RWPE1 (cell line): ENCODE measurements around the gene APOL1.

Experiments used
- CTCF ChIA-PET: fragments of 350-600 bp; sonication (Branson Sonifier 250); formaldehyde crosslinking; extraction: SDS; loops from one replicate; lab custom pipeline; 2021; lab: Yijun Ruan, JAX
- POLR2A ChIA-PET: fragments of 400-600 bp; formaldehyde crosslinking; extraction: SDS; loops from one replicate; lab custom pipeline; 2020; ENCODE audit warnings: antibody characterized with exemption; ENCODE audit not compliant: low non-redundant PET; lab: Yijun Ruan, JAX
- DNase-seq: peaks from one replicate; pipeline ENCODE4 v3.0.0; 2012; ENCODE audit warnings: low spot score
- H3K27ac ChIP-seq: fragments of 450-650 bp; 2 replicates; pipeline ENCODE4 v1.5.1; 2017
- CTCF ChIP-seq: fragments of 450-650 bp; conservative IDR thresholded peaks from 2 replicates; pipeline ENCODE4 v1.5.1; 2017; ENCODE audit warnings: low read depth, mild to moderate bottlenecking

APOL1 gene

DNA sequence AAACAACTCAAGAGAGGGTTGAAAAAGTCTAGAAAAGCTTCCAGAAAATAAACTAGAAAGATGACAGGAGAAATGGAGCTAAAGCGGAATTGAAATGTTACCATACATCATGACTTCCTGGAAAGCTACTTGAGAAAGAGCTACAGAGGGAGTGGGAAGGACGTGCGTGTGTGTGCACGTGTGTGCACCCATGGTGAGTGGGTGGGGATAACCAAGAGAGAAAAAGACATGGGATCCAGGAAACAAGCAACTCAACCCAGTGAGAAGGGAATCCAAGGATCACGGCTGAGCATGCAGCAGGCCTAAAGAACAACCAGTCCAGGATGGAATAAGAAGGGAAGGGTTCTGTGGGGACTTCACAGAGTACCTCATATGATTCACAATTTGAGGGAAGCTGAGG is 21.6 kb downstream of the APOL1 start:
- DNase-seq, result no peak
- POLR2A ChIA-PET, result no interaction called here
- no peak overlapping the region for H3K27ac ChIP-seq
- CTCF ChIA-PET, result interaction anchor here (0.7 kb wide), 1 partner anchor 11 kb away, joined by 6 read pairs; no protein-coding TSS in a partner anchor
- no peak for TF ChIP-seq CTCF

DNA sequence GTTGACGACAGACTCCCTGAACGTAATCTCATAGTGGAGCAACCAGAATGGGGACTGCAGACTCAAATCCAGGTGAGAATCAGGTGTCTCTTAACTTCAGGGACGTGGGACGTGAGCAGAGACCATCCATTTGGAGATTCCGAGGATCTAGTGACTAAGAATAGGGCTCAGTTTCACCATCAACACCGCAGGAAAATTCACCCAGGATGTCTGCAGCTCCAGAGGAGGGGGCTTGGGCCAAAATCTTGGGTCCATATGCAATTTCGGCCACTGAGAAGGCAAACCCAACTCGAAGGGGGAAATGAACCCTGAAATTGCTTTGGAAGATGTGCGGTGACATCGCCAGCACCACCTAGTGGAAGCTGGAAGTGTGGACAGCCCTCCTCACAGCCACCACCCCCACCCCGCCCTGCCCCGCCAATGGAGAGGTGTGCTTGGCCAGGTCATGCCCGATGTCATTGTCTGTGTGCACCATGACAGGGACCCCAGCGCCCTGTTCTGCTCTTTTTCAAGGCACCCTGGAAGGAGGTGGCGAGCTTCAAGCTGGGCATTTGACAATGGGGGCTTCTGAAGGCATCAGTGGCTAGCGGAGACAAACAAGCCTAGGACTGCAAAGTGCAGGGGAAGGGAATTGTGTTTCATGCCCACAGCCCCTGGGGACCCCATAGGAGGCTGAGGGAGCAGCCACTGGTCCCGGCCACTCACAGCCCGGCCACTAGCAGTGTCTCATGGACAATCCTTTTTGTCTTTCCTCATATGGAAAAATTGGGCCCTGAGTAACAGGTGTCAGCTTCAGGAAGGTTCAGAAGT is 24.8 kb downstream of the APOL1 start:
- ChIA-PET POLR2A (no interaction called here), CTCF (interaction anchor here (0.5 to 1.7 kb wide), 3 partner anchors 9 to 14 kb away, joined by 3 to 6 read pairs (median 3); no protein-coding TSS in a partner anchor)
- peak; percentile 64 for DNase-seq
- peak overlapping the region; percentile 51 for H3K27ac ChIP-seq
- peak; percentile 78 for TF ChIP-seq CTCF

GRCh38 chr22:36279219-36279666 is 26.3 kb downstream of the APOL1 start:
- no peak for DNase-seq
- ChIA-PET POLR2A (no interaction called here), CTCF (no interaction called here)
- TF ChIP-seq CTCF, result no peak
- no peak overlapping the region for H3K27ac ChIP-seq

GRCh38 chr22:36280379-36280778 is 27.4 kb downstream of the APOL1 start:
- POLR2A ChIA-PET, result no interaction called here
- DNase-seq, result no peak
- TF ChIP-seq CTCF, result no peak
- CTCF ChIA-PET, result no interaction called here
- H3K27ac ChIP-seq, result peak overlapping the region; percentile 43

DNA sequence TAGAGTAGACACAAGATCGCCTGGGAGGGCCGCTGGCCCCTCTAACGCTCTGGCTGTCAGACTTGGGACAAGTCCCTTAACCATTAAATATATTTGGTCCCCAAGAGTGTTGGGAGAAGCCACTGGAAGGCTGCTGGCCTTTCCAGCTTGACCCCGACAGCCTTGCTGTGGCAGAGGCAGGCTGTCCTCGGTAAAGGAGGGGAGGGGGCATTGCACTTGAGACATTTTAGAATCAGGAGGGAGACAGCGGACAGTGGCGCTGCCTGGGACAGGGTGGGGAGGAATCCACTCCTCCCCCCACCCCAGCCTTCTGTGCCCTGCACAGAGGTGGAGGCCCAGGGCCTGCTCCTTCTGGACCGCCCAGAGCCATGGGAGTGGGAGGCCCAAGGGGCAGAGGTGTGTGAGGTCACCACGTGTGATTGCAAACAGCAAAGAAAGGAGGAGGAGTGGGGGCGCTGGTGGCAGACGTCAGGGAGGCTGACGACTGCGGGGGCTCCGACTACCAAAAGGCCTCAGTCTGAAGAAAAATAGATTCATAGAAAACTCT is 28.9 kb downstream of the APOL1 start:
- ChIA-PET POLR2A (no interaction called here), CTCF (no interaction called here)
- no peak for DNase-seq
- H3K27ac ChIP-seq, result peak overlapping the region; percentile 37
- no peak for TF ChIP-seq CTCF

DNA sequence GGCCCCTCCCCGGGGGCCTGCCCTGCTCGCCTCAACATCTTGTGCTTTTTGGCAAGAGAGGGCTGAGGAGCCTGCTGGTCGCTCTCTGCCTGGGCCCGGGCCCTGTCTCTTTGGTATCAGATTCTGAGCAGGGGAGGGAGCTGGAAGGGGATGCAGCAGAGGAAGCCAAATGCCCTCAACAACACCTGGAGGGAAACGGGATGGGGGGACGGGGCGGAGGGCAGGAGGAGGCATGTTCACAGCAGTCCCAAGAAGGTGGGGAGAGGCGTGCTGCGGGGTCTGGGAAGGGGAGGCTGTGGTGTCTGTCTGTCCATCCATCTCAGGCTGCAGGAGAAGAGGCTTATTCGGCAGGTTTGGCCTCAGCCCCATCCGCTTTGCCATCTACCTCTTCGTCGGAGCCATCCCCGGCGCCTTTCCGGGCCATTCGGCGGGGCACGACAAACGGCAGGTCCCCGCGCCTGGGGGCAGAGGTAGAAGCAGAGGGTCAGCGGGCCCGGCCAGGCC is 29.4 kb downstream of the APOL1 start:
- peak overlapping the region; percentile 37 for H3K27ac ChIP-seq
- no peak for DNase-seq
- no peak for TF ChIP-seq CTCF
- ChIA-PET POLR2A (no interaction called here), CTCF (no interaction called here)
